Left ventricle myocardium inferior (tissue), 1 donor: ENCODE data around the gene SPDEF. TPM values are rescaled to one million over a fixed set of nuclear protein-coding genes. Genes with fewer than 3 reads are reported as not detected.

Experiments
- DNase-seq: peaks from one replicate; pipeline ENCODE4 v3.0.0-alpha.2; 2020
- H3K27ac ChIP-seq: fragments of 200-600 bp; replicated peaks from 2 replicates; pipeline ENCODE4 v1.8.0; 2021
- H3K27me3 ChIP-seq: fragments of 200-600 bp; 2 replicates; pipeline ENCODE4 v1.8.0; 2021; ENCODE audit warnings: low read depth
- H3K36me3 ChIP-seq: fragments of 200-600 bp; 2 replicates; pipeline ENCODE4 v1.8.0; 2021
- H3K4me1 ChIP-seq: fragments of 200-600 bp; 2 replicates; pipeline ENCODE4 v1.8.0; 2021
- H3K4me3 ChIP-seq: fragments of 200-600 bp; 2 replicates; pipeline ENCODE4 v1.8.0; 2021; ENCODE audit warnings: mild to moderate bottlenecking, moderate library complexity
- H3K9me3 ChIP-seq: fragments of 200-600 bp; replicated peaks from 2 replicates; pipeline ENCODE4 v1.8.0; 2021
- intact Hi-C: fragments of 100-400 bp; cut with micrococcal nuclease; formaldehyde crosslinking; loops from one replicate; pipeline ENCODE4 v1.11.0; 2022
- total RNA-seq: library from RNA; stranded (reverse); fragmentation: NEBNext Ultra II Directional; extraction: Animal tissue kit (Norgen Biotek cat#: 25700); gene quantifications from one replicate; pipeline ENCODE4 v1.2.1, GENCODE V29; 2021
- TF ChIP-seq, protein P1 (sequence below): fragments of 200-600 bp; IDR thresholded peaks from 2 replicates; pipeline ENCODE4 v1.8.0; 2021; ENCODE audit warnings: antibody characterized with exemption, mild to moderate bottlenecking, borderline replicate concordance
- donor health status: DM: no; HTN: yes; CAD: no; lungs with severe emphysema.

The SPDEF gene
- total RNA-seq, 1 donor from 2014 or later: 0.11 TPM

DNA sequence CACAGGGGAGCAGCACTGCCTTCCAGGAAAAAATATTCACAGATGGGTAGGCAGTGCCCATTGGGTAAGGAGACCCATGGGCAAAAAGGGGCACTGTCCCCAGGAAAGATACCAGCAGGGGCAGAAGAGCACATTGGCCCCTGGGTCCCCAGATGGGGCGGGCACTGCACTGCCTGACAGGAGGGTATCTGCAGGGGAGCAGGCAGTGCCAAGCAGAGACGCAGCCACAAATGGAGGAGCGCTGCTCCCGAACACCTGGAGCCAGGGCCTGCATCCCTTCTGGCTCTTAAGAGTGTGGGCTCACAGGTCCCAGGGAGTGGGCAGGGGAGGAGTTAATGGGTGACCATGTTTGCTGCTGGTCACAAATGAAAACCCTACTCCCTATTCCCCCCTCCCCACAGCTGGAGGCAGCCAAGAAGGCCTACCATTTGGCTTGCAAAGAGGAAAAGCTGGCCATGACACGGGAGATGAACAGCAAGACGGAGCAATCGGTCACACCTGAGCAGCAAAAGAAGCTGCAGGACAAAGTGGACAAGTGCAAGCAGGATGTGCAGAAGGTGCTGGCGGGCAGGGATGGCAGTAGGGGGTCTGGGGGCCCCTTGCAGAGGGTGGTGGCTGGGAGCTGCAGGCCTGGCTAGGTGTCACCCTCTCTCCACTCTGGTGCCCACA lies 27.0 kb downstream of the SPDEF start:
- TF ChIP-seq, protein P1, sequence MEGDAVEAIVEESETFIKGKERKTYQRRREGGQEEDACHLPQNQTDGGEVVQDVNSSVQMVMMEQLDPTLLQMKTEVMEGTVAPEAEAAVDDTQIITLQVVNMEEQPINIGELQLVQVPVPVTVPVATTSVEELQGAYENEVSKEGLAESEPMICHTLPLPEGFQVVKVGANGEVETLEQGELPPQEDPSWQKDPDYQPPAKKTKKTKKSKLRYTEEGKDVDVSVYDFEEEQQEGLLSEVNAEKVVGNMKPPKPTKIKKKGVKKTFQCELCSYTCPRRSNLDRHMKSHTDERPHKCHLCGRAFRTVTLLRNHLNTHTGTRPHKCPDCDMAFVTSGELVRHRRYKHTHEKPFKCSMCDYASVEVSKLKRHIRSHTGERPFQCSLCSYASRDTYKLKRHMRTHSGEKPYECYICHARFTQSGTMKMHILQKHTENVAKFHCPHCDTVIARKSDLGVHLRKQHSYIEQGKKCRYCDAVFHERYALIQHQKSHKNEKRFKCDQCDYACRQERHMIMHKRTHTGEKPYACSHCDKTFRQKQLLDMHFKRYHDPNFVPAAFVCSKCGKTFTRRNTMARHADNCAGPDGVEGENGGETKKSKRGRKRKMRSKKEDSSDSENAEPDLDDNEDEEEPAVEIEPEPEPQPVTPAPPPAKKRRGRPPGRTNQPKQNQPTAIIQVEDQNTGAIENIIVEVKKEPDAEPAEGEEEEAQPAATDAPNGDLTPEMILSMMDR: no peak
- no peak overlapping the region for H3K4me3 ChIP-seq
- no peaks in the 10 kb centered on the region for H3K36me3 ChIP-seq
- H3K9me3 ChIP-seq: no peaks in the 10 kb centered on the region
- H3K27me3 ChIP-seq: no peaks in the 10 kb centered on the region
- DNase-seq: no peak
- H3K27ac ChIP-seq: no peak overlapping the region
- intact Hi-C loops: loop anchor here (5.0 kb wide), 1 partner anchor 78 kb away; no protein-coding TSS in a partner anchor
- peaks cover 16% of the 10 kb centered on the region for H3K4me1 ChIP-seq

DNA sequence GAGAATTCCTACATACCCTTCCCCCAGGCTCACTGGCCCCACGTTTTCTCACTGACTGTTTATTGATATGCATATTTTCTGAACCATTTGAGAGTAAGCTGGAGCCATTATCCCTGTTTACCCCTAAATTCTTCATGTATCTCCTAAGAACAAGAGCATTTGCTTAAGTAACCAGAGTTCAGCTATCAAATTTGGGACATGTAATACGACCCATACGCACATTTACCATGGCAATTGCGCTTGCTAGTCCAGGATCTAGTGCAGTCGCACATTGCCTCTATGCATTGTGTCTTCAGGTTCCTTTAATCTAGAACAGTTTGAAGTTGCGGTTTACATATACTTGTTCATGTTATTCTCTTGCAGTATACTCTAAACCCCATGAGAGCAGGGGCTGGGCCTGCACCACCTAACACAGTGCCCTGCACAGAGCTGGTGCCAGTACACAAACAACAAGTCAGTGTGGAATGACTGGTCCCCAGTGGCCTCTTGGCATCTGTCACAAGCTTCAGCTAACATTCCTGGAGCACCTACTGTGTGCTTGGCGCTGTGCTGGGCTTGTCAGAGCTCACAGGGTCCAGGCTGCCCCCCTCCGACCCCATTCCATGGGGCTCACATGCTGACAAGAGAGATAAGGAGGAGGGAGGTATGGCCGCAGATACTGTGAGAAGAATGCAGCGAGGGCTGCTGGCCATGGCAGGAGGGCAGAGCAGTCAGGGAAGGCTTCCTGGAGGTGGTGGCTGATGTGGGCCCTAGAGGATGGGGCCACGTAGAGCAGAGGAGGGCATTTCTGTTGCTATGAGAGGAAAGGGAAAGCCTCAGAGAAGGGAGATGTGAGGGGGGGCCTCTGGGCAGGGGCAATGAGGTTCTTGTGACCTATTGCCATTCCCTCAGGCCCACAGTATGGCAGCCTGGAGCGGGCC lies 28.1 kb downstream of the SPDEF start:
- Histone ChIP-seq H3K9me3 (no peaks in the 10 kb centered on the region), H3K36me3 (no peaks in the 10 kb centered on the region), H3K4me3 (no peak overlapping the region), H3K27ac (no peak overlapping the region), H3K4me1 (peaks cover 16% of the 10 kb centered on the region), H3K27me3 (no peaks in the 10 kb centered on the region)
- intact Hi-C loops: loop anchor here (5.0 kb wide), 1 partner anchor 79 kb away; no protein-coding TSS in a partner anchor
- DNase-seq: no peak
- TF ChIP-seq, protein P1: no peak

DNA sequence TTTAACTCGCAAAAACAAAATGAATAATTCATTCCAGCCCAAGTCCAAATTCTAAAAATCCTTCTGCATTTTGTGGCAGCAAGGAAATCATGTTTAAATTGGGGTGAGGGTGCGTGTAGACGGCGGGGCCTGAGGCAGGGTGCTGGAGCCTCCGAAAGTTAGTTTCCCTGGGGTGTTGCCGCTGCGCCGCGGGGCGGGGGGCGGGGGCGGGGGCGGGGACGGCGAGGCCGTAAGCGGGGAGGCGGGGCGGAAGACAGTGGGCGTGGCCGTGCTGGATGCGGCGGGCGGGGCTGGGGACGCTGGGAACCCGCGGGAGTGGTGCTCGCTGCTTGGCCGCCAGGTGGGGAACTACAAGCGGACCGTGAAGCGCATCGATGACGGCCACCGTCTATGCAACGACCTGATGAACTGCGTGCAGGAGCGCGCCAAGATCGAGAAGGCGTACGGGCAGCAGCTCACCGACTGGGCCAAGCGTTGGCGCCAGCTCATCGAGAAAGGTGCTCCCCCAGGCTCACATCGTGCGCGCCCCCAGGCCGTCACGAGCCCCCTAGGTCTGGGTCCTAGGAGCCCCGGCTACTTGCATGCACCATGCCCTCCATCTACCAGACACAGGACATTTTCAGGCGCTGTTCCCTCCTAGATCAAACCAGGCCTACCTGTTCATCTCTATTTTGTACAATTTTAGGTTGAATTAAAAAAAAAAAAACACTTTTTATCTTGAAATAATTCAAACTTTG lies 29.0 kb downstream of the SPDEF start:
- H3K36me3 ChIP-seq: no peaks in the 10 kb centered on the region
- intact Hi-C loops: loop anchor here (5.0 kb wide), 1 partner anchor 80 kb away; no protein-coding TSS in a partner anchor
- H3K27me3 ChIP-seq: no peaks in the 10 kb centered on the region
- TF ChIP-seq, protein P1: peak; percentile 87
- no peaks in the 10 kb centered on the region for H3K9me3 ChIP-seq
- H3K27ac ChIP-seq: peak overlapping the region; percentile 47
- DNase-seq: peak; percentile 96
- peak overlapping the region; percentile 55 for H3K4me3 ChIP-seq
- H3K4me1 ChIP-seq: peaks cover 16% of the 10 kb centered on the region

DNA sequence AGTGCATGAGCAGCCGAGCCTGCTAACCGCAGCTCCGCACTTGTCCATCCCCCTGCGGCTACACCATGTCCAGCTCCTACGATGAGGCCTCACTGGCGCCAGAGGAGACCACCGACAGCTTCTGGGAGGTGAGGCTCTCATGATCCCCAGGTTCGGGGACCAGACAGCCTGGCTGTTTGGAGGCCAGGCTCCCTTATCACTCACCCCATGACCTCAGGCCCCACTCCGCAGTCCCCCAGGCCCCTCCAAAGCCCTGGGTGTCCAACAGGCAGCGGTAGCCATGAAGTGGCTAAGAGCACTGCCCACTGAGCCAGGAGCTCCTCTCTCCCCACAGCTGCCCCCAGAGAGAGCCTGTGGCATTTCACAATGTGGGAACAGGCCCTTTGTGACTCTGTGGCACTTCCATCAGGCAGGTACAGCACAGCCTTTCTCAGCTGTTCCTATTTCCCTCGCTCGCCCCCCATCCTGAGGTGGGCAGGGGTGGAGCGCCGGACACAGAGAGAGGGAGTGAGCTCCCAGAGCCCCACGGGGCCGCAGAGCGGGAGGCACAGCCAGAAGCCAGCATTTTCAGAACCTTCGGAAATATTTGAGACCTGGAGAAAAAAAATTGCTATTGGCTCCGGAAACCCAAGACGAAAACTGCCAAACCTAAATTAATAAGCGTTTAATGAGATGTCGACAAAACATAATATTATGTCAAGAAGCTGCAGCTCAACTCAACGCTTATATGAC lies 29.7 kb downstream of the SPDEF start:
- Histone ChIP-seq H3K4me3 (peak overlapping the region; percentile 55), H3K27ac (peak overlapping the region; percentile 47), H3K36me3 (no peaks in the 10 kb centered on the region), H3K27me3 (no peaks in the 10 kb centered on the region), H3K4me1 (peaks cover 16% of the 10 kb centered on the region), H3K9me3 (no peaks in the 10 kb centered on the region)
- TF ChIP-seq, protein P1: no peak
- intact Hi-C loops: loop anchor here (5.0 kb wide), 1 partner anchor 81 kb away; no protein-coding TSS in a partner anchor
- DNase-seq: no peak
